Measurements from ENCODE around the gene ELAVL3.

- no peak for TF ChIP-seq POLR2AphosphoS5 (IDR thresholded peaks at IDR 0.05; ENCODE audit: low read depth, low read length)
- TF ChIP-seq SIN3A (IDR thresholded peaks at IDR 0.05; ENCODE audit: borderline replicate concordance, insufficient read depth, low read length): no peak
- no peak for TF ChIP-seq REST (IDR thresholded peaks at IDR 0.05; ENCODE audit: insufficient read depth in 1 of 2, low read depth in 2 of 2, low read length in 2 of 2)
- no peak for TF ChIP-seq TAF1 (IDR thresholded peaks at IDR 0.05; ENCODE audit: borderline replicate concordance, insufficient read depth, low read length)
Observed at GRCh38 chr19:11410682-11411081, 70.2 kb downstream of the ELAVL3 start.
